HepG2 (cell line): ENCODE measurements around the gene LEAP2. TPM values are rescaled to one million over a fixed set of nuclear protein-coding genes. Genes with fewer than 3 reads are reported as not detected.

Source experiments
- ARID2 ChIP-seq: sonication (generic); formaldehyde crosslinking; IDR thresholded peaks from 2 replicates; pipeline ENCODE4 v1.8.1; 2022; ENCODE audit warnings: mild to moderate bottlenecking, missing genetic modification reagents, borderline replicate concordance
- BORCS8-MEF2B ChIP-seq: sonication (generic); formaldehyde crosslinking; IDR thresholded peaks from 2 replicates; pipeline ENCODE4 v1.8.0; 2022; ENCODE audit warnings: mild to moderate bottlenecking, missing genetic modification reagents
- CEBPG ChIP-seq: IDR thresholded peaks from 2 replicates; pipeline ENCODE4 v1.6.1; 2016
- E2F1 ChIP-seq: sonication (generic); formaldehyde crosslinking; IDR thresholded peaks from 2 replicates; pipeline ENCODE4 v1.5.0; 2020; ENCODE audit warnings: missing genetic modification reagents
- FOXP1 ChIP-seq, 2 experiments: fragments of 450-650 bp in 1 of 2; IDR thresholded peaks; 2 replicates each; pipeline ENCODE4 v1.6.1; 2017 to 2018; ENCODE audit warnings: antibody characterized with exemption in 1 of 2
- HNF4A ChIP-seq: sonication (generic); formaldehyde crosslinking; IDR thresholded peaks from 2 replicates; pipeline ENCODE4 v1.4.0; 2020; ENCODE audit warnings: missing genetic modification reagents
- KDM5A ChIP-seq: fragments of 200-600 bp; sonication (generic); IDR thresholded peaks from 2 replicates; pipeline ENCODE4 v1.7.0; 2018; ENCODE audit warnings: antibody characterized with exemption, mild to moderate bottlenecking, low read length, borderline replicate concordance
- NR2F2 ChIP-seq: IDR thresholded peaks from 2 replicates; pipeline ENCODE4 v1.6.1; 2012; ENCODE audit warnings: low read depth, inconsistent platforms, borderline replicate concordance
- PAXIP1 ChIP-seq: sonication (generic); formaldehyde crosslinking; conservative IDR thresholded peaks from 2 replicates; pipeline ENCODE4 v1.4.0; 2020; ENCODE audit warnings: mild to moderate bottlenecking, missing genetic modification reagents, moderate library complexity
- SETDB1 ChIP-seq: sonication (generic); formaldehyde crosslinking; IDR thresholded peaks from 2 replicates; pipeline ENCODE4 v1.5.1; 2020; ENCODE audit warnings: missing genetic modification reagents, mild to moderate bottlenecking, borderline replicate concordance
- SRF ChIP-seq: IDR thresholded peaks from 2 replicates; pipeline ENCODE4 v1.6.1; 2011; ENCODE audit warnings: mild to moderate bottlenecking, low read depth, low read length, moderate library complexity
- TBL1XR1 ChIP-seq: fragments of 150-350 bp; IDR thresholded peaks from 2 replicates; pipeline ENCODE4 v1.6.1; 2014; ENCODE audit warnings: borderline replicate concordance, low read length; ENCODE audit not compliant: partially characterized antibody
- ZBTB7B ChIP-seq: sonication (generic); formaldehyde crosslinking; IDR thresholded peaks from 2 replicates; pipeline ENCODE4 v1.4.0; 2020; ENCODE audit warnings: missing genetic modification reagents
- ZC3H4 ChIP-seq: sonication (generic); formaldehyde crosslinking; IDR thresholded peaks from 2 replicates; pipeline ENCODE4 v1.4.0; 2020; ENCODE audit warnings: missing genetic modification reagents, borderline replicate concordance
- ZFX ChIP-seq: sonication (generic); formaldehyde crosslinking; IDR thresholded peaks from 2 replicates; pipeline ENCODE4 v1.4.0; 2020; ENCODE audit warnings: mild to moderate bottlenecking, low read depth, missing genetic modification reagents, moderate library complexity
- ZNF143 ChIP-seq: sonication (generic); formaldehyde crosslinking; IDR thresholded peaks from 2 replicates; pipeline ENCODE4 v1.4.0; 2020; ENCODE audit warnings: missing genetic modification reagents
- ZNF580 ChIP-seq: IDR thresholded peaks from 2 replicates; pipeline ENCODE4 v1.6.1; 2016; ENCODE audit warnings: low read depth, borderline replicate concordance
- ZNF83 ChIP-seq: sonication (generic); formaldehyde crosslinking; IDR thresholded peaks from 2 replicates; pipeline ENCODE4 v1.4.0; 2020; ENCODE audit warnings: missing genetic modification reagents, mild to moderate bottlenecking, borderline replicate concordance
- ZSCAN9 ChIP-seq: IDR thresholded peaks from 2 replicates; pipeline ENCODE4 v1.6.1; 2016; ENCODE audit warnings: borderline replicate concordance
- polyA plus RNA-seq, 8 experiments: library from polyadenylated mRNA; depleted of rRNA in 3 of 8; stranded (reverse) in 7 of 8; unstranded in 1 of 8; fragments of >200 nt; fragmentation: Illumina TruSeq in 4 of 8; extraction: Trizol in 4 of 8; gene quantifications; 2 replicates each; pipeline versions ENCODE4 v1.2.1 to v1.2.3, GENCODE V29; 2011 to 2016; ENCODE audit warnings: low read depth in 4 of 8, missing spikeins in 1 of 8, mixed read lengths in 1 of 8; ENCODE audit not compliant: insufficient read depth in 1 of 8
- total RNA-seq, 5 experiments: library from RNA; depleted of rRNA; stranded (reverse); fragments of >200 nt; fragmentation: Illumina TruSeq; extraction: Trizol; gene quantifications; 2 replicates each; pipeline ENCODE4 v1.2.3, GENCODE V29; 2016; ENCODE audit warnings: low read depth in 1 of 5

Gene LEAP2
- total and polyA plus RNA-seq, 2 of the 13 experiments (the other 11 are each of a cell fraction or from before 2014, with no cell fraction given), result 23.9 to 51.9 TPM

GRCh38 chr5:132873119-132873929 lies at the start of gene LEAP2 (continued):
- TF ChIP-seq FOXP1 (IDR thresholded peaks at IDR 0.05) (no peak), FOXP1 (CRISPR knock-in tag; IDR thresholded peaks at IDR 0.05) (peak; percentile 78), ZFX (CRISPR knock-in tag) (peak; percentile 69), NR2F2 (no peak), BORCS8-MEF2B (CRISPR knock-in tag) (0 out of 2 replicates have a peak, but pooled peaks have one; percentile 26), PAXIP1 (CRISPR knock-in tag) (peak; percentile 98), E2F1 (CRISPR knock-in tag) (no peak), SETDB1 (CRISPR knock-in tag) (no peak), HNF4A (CRISPR knock-in tag) (peak; percentile 94), ZNF143 (CRISPR knock-in tag) (no peak), ZBTB7B (peak; percentile 65; the same call in 1 of the 2 replicates), KDM5A (peak; percentile 44; the same call in 1 of the 2 replicates), ARID2 (CRISPR knock-in tag) (0 out of 2 replicates have a peak, but pooled peaks have one; percentile 23), ZNF83 (CRISPR knock-in tag) (no peak), ZC3H4 (CRISPR knock-in tag) (peak; percentile 19; the same call in 1 of the 2 replicates), CEBPG (CRISPR knock-in tag) (peak; percentile 55; the same call in 1 of the 2 replicates), ZNF580 (CRISPR knock-in tag) (no peak), ZSCAN9 (CRISPR knock-in tag) (no peak; the same call in 1 of the 2 replicates), TBL1XR1 (peak; percentile 43), SRF (peak; percentile 82)
